Stimulated activated CD4-positive, alpha-beta T cell treated with anti-CD3 and anti-CD28 coated beads, Interleukin-1b, Interleukin-23, amount 100 ng/mL, for 4 hours (primary cell): ENCODE results near the gene CACNA1I.
A peak's percentile ranks its signal among the peaks of the same experiment; 100 is the strongest.

Experiments used
- DNase-seq, 2 donors: peaks; one replicate each; pipeline ENCODE4 v3.0.0-alpha.2; 2020; ENCODE audit warnings: low read depth in 2 of 2

Gene CACNA1I

DNA sequence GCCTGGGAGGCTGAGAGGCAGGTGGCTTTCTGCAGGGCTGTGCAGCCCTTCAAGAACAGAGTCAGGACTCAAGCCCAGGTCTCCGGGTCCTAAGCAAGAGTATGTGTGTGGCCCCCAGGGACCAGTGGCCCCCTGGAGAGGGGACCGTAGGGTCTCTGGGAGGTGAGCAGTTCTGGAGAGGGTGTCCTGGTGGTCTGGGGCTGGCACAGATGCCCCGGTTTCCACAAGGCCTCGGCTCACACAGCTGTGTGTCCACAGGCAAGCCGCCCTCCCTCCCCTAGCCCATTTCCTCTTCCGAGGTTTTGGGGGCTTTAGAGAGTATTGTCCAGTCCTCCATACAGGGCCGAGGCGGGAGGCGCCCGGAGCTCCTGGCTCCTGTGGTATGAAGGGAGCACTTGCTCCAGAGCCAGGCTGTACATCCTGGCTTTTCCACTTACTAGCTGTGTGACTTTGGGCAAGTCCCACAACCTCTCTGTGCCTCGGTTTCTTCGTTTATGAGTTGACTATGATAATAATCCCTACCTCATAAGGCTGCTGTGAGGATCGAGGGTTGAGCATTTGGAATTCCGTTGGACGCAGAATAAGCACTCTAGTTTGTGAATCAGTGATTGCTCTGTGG, 34.6 kb upstream of the CACNA1I start:
- no peak for DNase-seq

DNA sequence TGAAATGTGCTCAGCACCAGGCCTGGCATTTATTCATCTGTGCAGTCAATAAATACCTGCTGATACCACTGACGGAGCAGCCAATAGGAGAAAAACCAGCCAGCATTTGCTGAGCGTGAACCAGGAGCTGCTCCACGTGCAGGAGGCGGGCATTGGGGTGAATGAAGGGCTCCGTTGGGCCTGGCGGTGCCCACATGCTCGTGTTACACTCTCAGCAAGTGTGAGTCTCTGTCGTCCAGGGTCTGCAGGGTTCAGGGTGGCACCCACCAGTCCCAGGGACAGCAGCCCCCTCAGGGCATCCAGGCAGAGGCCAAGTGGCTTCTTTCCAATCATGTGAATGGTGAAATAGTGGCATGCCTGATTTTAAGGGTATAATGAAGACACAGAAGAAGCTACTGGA, 33.8 kb upstream of the CACNA1I start:
- DNase-seq = no peak

DNA sequence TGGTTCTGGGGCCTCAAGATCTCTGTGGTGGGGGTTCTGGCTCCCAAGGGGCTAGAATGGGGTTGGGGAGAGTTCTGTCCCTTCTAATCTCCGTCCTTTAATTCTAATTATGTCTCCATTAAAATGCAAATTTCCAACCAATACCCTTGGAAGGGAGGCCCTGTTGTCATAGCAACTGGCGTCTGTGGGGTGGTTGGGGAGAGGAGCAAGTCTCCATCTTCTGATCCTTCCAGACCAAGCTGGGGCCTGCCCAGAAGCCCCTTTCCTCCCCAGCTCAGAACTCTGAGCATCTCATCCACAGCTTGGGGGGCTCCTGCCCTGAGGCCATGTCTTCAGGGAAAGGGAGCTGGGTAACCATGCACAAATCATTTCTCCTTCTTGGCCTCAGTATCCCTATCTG, 32.6 kb upstream of the CACNA1I start:
- no peak for DNase-seq

DNA sequence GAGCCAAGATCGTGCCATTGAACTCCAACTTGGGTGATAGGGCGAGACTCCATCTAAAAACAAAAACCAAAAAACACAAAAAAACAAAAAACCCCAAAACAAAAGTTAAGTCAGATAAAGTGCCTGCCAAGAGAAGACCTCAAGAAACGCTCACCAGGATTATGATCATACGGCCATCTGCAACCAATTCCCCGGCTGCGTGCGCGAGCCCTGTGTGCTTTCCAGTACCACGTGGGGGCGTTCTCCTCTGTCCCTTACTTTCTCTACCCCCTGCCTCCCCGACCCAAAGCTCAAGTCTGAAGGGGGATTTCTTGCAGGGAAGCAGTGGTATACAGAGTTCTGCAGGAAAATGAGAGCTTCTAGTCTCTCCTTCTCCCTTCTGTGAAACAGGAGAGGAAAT, 27.5 kb upstream of the CACNA1I start:
- DNase-seq = no peak

GRCh38 chr22:39545386-39546365, 24.9 kb upstream of the CACNA1I start:
- DNase-seq = peak; percentile 61 to 67

DNA sequence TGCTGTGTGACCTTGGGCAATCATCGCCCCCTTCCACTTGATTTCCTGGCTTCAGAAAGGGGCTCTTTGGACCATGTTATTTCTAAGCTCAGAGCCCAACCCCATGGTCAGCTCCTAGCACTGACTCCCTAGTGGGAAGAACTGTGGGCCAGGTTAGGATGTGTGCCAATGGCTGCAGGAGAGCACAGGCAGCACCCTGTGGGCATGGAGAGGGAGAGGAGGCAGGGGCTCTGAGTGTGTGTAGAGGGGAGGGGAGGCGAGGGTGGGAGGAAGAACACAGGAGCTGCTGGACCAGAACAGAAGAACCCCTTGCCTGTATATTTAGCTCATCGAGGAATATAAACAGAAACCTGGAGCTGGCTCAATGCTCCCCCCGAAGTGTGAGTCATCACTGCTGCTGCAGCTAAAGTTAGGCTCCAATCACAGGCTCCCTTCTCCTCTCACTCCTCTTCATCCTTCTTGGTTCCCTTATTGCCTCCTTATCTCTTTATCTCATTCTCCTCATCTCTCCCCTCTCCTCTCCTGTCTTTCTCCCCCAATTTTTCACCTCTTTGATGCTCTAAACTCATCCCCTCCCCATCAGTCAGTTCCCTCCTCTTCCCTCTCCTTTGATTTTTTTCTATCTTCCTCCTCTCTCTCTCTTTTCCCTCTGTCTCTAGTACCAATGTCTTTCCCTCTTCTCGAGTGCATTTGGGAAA, 23.5 kb upstream of the CACNA1I start:
- DNase-seq = no peak

GRCh38 chr22:39547587-39547947, 23.0 kb upstream of the CACNA1I start:
- DNase-seq = no peak

DNA sequence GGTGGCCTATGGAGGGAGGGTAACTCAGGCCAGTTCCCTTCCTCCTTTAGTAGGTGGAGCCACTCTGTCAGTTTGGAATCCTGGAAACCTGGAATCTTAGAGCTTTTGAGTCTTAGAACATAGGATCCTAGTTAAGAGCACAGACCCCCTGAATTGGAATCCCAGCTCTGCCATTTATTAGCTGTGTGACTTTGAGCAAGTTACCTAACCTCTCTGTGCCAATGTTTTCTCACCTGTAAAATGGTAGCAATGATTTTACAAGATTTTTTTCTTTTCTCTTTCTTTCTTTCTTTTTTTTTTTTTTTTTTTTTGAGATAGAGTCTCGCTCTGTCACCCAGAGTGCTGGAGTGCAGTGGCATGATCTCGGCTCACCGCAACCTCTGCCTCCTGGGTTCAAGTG, 17.1 kb upstream of the CACNA1I start:
- no peak for DNase-seq

DNA sequence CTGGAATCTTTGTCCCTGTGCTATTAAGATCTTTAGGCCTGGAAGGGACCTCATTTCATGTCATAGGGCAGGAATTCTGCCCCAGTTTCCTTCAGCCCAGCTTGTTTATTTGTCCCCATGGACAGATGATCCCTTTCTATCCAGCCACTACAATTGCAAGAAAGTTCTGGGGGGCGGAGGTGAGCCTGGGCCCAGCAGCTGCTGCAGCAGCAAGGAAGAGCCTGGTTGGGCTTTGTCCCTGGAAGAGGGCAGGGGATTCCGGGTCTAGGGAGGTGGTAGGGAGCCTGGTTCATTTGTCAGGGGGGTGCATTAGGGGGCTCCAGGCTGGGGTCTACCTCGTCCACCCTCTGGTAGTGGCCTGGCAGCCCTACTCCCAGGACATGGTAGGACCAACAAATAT, 16.4 kb upstream of the CACNA1I start:
- DNase-seq = no peak

DNA sequence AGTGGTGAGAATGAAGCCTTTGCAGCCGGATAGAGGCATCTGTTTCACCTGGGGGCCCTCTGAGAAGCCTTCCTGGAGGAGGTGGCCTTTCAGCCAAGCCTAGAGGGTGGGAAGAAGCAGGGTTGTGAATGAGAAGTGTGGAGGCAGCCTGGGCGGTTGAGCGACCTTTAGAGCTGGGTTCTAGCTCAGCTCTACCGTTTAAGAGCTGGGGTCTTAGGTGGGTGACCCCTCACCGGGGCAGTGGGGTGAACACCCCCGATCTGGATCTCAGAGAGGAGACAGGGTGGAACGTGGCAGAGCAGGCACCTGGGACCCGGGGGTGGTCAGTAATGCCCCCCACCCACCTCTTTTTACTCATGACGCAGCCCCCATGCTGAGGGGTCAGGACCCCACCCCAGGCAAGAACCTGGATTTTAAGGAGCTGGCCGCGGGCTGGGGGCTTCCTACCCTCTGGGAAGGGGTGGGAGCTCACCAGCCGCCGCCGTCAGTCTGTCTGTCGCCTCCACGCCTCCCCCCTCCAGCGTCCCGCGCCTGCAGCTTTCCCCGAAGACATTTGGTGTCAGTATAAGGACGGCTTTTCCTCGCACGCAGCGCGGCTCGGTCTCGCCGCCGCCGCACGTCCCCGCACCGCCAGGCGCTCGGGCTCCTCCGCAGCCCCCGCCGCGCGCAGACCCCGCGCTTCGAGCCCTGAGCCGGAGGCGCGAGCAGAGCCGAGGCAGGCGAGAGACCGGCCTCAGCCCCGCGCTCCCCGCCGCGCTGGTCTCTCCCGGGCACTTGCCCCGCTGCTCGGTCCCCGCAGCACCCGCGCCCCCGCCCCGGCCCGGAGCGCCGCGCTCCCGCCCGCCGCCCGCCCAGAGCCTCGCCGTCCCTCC, 13.3 kb upstream of the CACNA1I start:
- DNase-seq = peak; percentile 42 to 43

DNA sequence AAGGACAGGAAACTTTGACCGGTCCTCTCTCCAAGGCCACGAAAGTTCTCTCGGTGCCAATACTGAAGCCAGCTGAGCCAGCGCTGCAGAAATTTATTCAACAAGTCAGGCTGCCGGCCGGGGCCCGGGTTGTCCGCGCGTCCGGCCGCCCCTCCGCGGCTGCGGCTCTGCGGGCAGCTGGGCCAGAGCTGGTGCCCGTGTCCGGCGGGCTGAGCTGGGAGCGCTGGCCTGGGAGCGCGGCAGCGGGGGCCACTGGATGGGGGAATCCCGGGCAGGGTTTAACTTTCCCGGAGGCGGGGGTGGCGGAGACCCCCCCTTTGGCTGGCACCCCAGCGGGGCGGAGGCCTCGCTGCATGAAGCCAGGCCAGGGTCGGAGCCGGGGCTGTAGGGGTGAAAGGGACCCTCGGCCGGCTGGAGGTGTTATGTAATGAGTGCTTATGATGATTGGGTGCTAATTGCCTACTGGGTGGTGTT, 12.3 kb upstream of the CACNA1I start:
- no peak for DNase-seq

DNA sequence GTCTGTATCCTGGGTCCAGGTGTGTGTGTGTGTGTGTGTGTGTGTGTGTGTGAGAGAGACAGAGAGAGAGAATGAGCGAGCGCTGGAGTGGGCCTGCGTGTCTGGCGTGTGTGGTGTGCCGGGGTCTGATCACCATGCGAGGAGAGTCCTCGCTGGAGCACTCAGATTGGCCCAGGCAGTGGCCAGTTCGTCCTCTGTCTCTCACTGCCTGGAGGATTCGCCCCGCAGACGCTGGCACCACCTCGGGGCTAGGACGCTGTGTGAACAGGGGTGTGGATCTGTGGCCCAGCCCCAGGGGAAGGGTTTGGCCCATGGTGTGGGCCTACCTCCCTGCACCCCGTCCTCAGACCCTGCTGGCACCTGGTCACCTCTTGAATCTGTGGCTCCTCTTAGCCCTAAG, 11.6 kb upstream of the CACNA1I start:
- DNase-seq = no peak

GRCh38 chr22:39559456-39560105, 11.0 kb upstream of the CACNA1I start:
- no peak for DNase-seq

DNA sequence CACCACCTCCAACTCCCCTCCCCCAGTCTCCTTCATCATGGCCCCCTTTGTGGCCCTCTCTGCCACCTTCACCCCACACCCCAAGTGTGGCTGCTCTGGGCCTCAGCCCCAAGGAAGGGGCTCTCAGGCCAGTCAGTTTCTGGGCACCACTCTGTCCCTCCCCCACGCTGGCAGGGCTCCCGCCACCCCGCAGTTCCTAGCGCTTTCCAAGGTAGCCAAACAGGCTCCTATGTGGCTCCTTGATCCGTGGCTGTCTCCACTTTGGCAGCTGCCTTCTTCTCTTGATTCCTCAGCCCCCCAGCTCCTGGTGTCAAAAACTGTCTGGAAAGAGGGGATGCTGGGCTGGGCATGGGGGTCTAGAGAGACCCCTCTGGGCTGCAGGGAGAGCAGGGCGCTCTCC, 10.4 kb upstream of the CACNA1I start:
- DNase-seq = no peak

DNA sequence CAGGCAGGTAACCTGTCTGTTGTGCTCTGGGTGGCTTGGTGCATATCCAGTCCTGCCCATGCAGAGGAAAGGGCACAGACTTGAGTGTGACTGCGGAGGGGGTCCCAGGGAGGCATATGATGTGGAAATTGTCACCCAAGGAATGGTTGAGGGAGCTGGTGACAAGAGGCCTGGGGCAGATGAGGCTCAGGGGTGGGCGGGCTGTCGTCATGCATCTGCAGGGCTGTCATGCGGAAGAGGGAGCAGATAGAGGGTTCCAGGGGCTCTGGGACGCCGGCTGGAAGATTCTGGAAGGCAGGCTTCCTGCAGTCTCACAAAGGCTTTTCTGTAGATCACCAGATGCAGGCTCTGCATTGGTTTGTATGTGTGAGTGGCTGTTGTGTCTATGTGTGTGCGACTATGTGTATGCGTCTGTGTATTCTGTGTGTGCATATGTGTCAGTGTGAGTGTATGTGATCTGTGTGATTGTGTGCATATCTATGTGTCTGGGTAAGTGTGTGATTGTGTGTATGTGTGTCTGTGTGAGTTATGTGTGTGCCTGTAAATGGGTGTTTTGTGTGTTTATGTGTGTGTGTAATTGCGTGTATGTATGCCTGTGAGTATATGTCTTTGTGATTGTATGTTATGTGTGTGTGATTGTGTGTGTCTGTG, 7.6 kb upstream of the CACNA1I start:
- no peak for DNase-seq

DNA sequence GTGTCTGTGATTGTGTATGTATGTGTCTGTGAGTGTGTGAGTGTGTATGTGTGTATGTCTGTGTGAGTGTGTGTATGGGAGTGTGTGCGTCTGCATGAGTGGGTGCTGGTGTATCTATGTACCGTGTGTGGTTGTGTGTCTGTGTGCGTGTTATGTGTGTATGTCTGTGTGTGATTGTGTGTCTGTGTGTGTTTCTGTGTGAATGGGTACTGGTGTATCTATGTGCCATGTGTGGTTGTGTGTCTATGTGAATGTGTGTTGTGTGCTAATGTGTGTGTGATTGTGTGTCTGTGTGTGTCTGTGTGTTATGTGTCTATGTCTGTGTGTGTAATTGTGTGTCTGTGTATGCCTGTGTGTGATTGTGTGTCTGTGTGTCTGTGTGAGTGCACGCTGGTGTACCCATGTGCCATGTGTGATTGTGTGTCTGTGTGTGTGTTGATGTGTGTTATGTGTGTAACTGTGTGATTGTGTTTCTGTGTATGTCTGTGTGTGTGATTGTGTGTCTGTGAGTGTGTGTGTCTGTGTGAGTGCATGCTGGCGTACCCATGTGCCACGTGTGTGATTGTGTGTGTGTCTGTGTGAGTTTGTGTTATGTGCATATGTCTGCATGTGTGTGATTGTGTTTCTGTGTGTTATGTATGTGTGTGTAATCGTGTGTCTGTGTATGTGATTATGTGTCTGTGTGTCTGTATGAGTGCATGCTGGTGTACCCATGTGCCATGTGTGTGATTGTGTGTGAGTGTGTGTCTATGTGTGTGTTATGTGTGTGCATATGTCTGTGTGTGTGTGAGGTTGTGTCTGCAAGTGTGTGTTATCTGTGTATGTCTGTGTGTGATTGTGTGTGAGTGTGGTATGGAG, 6.8 kb upstream of the CACNA1I start:
- no peak for DNase-seq

- no peak for DNase-seq
These were observed 5.1 kb upstream of the CACNA1I start for GRCh38 chr22:39565414-39565944.

GRCh38 chr22:39567135-39567946, 3.2 kb upstream of the CACNA1I start:
- DNase-seq = peak; percentile 16 to 23
